GM23248 (cell line): ENCODE measurements around the gene STX8. TPM values are rescaled to one million over a fixed set of nuclear protein-coding genes. Genes with fewer than 3 reads are reported as not detected.

Source experiments
- DNase-seq: peaks from one replicate; pipeline ENCODE4 v3.0.0-alpha.2; 2015
- H2AFZ ChIP-seq: fragments of 200-600 bp; sonication (generic); 2 replicates; pipeline ENCODE4 v1.6.1; 2016; ENCODE audit warnings: antibody characterized with exemption
- H3F3A ChIP-seq: fragments of 200-600 bp; sonication (generic); 2 replicates; pipeline ENCODE4 v1.6.1; 2016; ENCODE audit warnings: mild to moderate bottlenecking, antibody characterized with exemption, mixed run types; ENCODE audit not compliant: insufficient read depth
- H3K27ac ChIP-seq: fragments of 200-600 bp; sonication (generic); 2 replicates; pipeline ENCODE4 v1.5.1; 2016; ENCODE audit warnings: mild to moderate bottlenecking
- H3K27me3 ChIP-seq: fragments of 200-600 bp; sonication (generic); replicated peaks from 2 replicates; pipeline ENCODE4 v1.6.1; 2016; ENCODE audit warnings: mild to moderate bottlenecking; ENCODE audit not compliant: insufficient read depth
- H3K36me3 ChIP-seq: fragments of 200-600 bp; sonication (generic); 2 replicates; pipeline ENCODE4 v1.6.1; 2016; ENCODE audit warnings: low read depth, mild to moderate bottlenecking
- H3K4me1 ChIP-seq: fragments of 200-600 bp; sonication (generic); 2 replicates; pipeline ENCODE4 v1.6.1; 2016; ENCODE audit warnings: mild to moderate bottlenecking; ENCODE audit not compliant: insufficient read depth
- H3K4me2 ChIP-seq: fragments of 200-600 bp; sonication (generic); one replicate; pipeline ENCODE4 v1.6.1; 2016; ENCODE audit warnings: mild to moderate bottlenecking; ENCODE audit not compliant: unreplicated experiment
- H3K4me3 ChIP-seq: fragments of 200-600 bp; sonication (generic); 2 replicates; pipeline ENCODE4 v1.5.1; 2016; ENCODE audit warnings: mild to moderate bottlenecking
- H3K79me2 ChIP-seq: fragments of 200-600 bp; sonication (generic); 2 replicates; pipeline ENCODE4 v1.6.1; 2016; ENCODE audit warnings: mild to moderate bottlenecking; ENCODE audit not compliant: insufficient read depth
- H3K9ac ChIP-seq: fragments of 200-600 bp; sonication (generic); 2 replicates; pipeline ENCODE4 v1.6.1; 2016; ENCODE audit warnings: mild to moderate bottlenecking
- H3K9me2 ChIP-seq: fragments of 200-600 bp; sonication (generic); 2 replicates; pipeline ENCODE4 v1.6.1; 2016; ENCODE audit warnings: mixed run types, mild to moderate bottlenecking, moderate library complexity; ENCODE audit not compliant: insufficient read depth
- H3K9me3 ChIP-seq: fragments of 200-600 bp; sonication (generic); one replicate; pipeline ENCODE4 v1.6.1; 2017; ENCODE audit warnings: low read depth
- H4K20me1 ChIP-seq: fragments of 200-600 bp; sonication (generic); 2 replicates; pipeline ENCODE4 v1.6.0; 2016; ENCODE audit not compliant: insufficient read depth
- EZH2 ChIP-seq: fragments of 200-600 bp; sonication (generic); IDR thresholded peaks from 2 replicates; pipeline ENCODE4 v1.6.1; 2018; ENCODE audit warnings: antibody characterized with exemption, mild to moderate bottlenecking; ENCODE audit not compliant: insufficient read depth, poor library complexity, severe bottlenecking
- EZH2phosphoT487 ChIP-seq: fragments of 200-600 bp; sonication (generic); IDR thresholded peaks from 2 replicates; pipeline ENCODE4 v1.6.1; 2018; ENCODE audit warnings: antibody characterized with exemption, moderate library complexity, mild to moderate bottlenecking, low read depth; ENCODE audit not compliant: insufficient read depth
- WGBS, 2 experiments: methylation state at CpG; one replicate each; pipeline ENCODE4 v1.1.6; 2015 to 2017; ENCODE audit warnings: low lambda C conversion rate in 2 of 2, low coverage in 1 of 2; ENCODE audit errors: missing lambda C conversion rate in 2 of 2; 5-methylcytosine and 5-hydroxymethylcytosine counted together
- in situ Hi-C: fragments of 300-500 bp; cut with MboI; formaldehyde crosslinking; loops from 2 replicates; pipeline ENCODE4 v1.15.0; 2020
- polyA plus RNA-seq: library from polyadenylated mRNA; unstranded; fragments of >200 nt; fragmentation: Nextera tagmentation; extraction: Ambion mirVana; gene quantifications from 2 replicates; pipeline ENCODE4 v1.2.1, GENCODE V29; 2016
- total RNA-seq: library from RNA; depleted of rRNA; stranded (reverse); fragments of >200 nt; shearing (Covaris generic); gene quantifications from 2 replicates; pipeline ENCODE4 v1.2.3, GENCODE V29; 2014

STX8 gene
- total and polyA plus RNA-seq, 2 experiments from 2014 or later, result 40.7 to 84.3 TPM

GRCh38 chr17:9244066-9245052 is 331.3 kb downstream of the STX8 start:
- no peaks in the 10 kb centered on the region for H3K9me3 ChIP-seq
- 29 to 30% methylated on average over 21 of the region's 21 CpGs for WGBS, 2 experiments
- H2AFZ ChIP-seq, result no peak overlapping the region
- H3K36me3 ChIP-seq, result no peaks in the 10 kb centered on the region
- H3F3A ChIP-seq, result no peaks in the 10 kb centered on the region
- H3K4me2 ChIP-seq, result no peak overlapping the region
- peak overlapping the region; percentile 35; the same call in 1 of the 2 replicates for H3K27ac ChIP-seq
- H3K9ac ChIP-seq, result peak overlapping the region; percentile 20; the same call in 1 of the 2 replicates
- DNase-seq, result peak; percentile 82
- TF ChIP-seq EZH2phosphoT487 (no peak), EZH2 (no peak)
- no peaks in the 10 kb centered on the region for H4K20me1 ChIP-seq
- H3K4me1 ChIP-seq, result peaks cover 12% of the 10 kb centered on the region
- no peaks in the 10 kb centered on the region for H3K79me2 ChIP-seq
- H3K9me2 ChIP-seq, result no peaks in the 10 kb centered on the region
- H3K27me3 ChIP-seq, result no peaks in the 10 kb centered on the region
- in situ Hi-C loops, result no loop called here
- H3K4me3 ChIP-seq, result no peak overlapping the region

- 77 to 90% methylated on average over 7 to 8 of the region's 8 CpGs for WGBS, 2 experiments
- Histone ChIP-seq H3K4me1 (peaks cover 14% of the 10 kb centered on the region), H3K9me3 (no peaks in the 10 kb centered on the region), H3K27ac (no peak overlapping the region), H3K79me2 (no peaks in the 10 kb centered on the region), H3K4me2 (no peak overlapping the region), H3F3A (no peaks in the 10 kb centered on the region), H3K36me3 (no peaks in the 10 kb centered on the region), H4K20me1 (no peaks in the 10 kb centered on the region), H2AFZ (no peak overlapping the region), H3K4me3 (no peak overlapping the region), H3K9ac (no peak overlapping the region), H3K9me2 (no peaks in the 10 kb centered on the region), H3K27me3 (no peaks in the 10 kb centered on the region)
- in situ Hi-C loops, result no loop called here
- TF ChIP-seq EZH2 (no peak), EZH2phosphoT487 (no peak)
- no peak for DNase-seq
These were observed 332.6 kb downstream of the STX8 start for GRCh38 chr17:9242983-9243382.

- WGBS, 2 experiments, result 68 to 71% methylated on average over 14 to 16 of the region's 16 CpGs
- DNase-seq, result no peak
- no peaks in the 10 kb centered on the region for H3K27me3 ChIP-seq
- no peaks in the 10 kb centered on the region for H3K9me2 ChIP-seq
- no peak overlapping the region for H2AFZ ChIP-seq
- no peaks in the 10 kb centered on the region for H3K79me2 ChIP-seq
- TF ChIP-seq EZH2, result no peak
- no peak for TF ChIP-seq EZH2phosphoT487
- no peaks in the 10 kb centered on the region for H3K36me3 ChIP-seq
- no peak overlapping the region for H3K4me2 ChIP-seq
- no peaks in the 10 kb centered on the region for H3F3A ChIP-seq
- no peak overlapping the region for H3K4me3 ChIP-seq
- H4K20me1 ChIP-seq, result no peaks in the 10 kb centered on the region
- peaks cover 14% of the 10 kb centered on the region for H3K4me1 ChIP-seq
- H3K9me3 ChIP-seq, result no peaks in the 10 kb centered on the region
- H3K27ac ChIP-seq, result no peak overlapping the region
- in situ Hi-C loops, result no loop called here
- H3K9ac ChIP-seq, result no peak overlapping the region
These were observed 333.1 kb downstream of the STX8 start for GRCh38 chr17:9242497-9242881.

GRCh38 chr17:9241774-9242496 is 333.7 kb downstream of the STX8 start:
- no peaks in the 10 kb centered on the region for H3K36me3 ChIP-seq
- peaks cover 14% of the 10 kb centered on the region for H3K4me1 ChIP-seq
- H3F3A ChIP-seq, result no peaks in the 10 kb centered on the region
- H2AFZ ChIP-seq, result no peak overlapping the region
- DNase-seq, result no peak
- in situ Hi-C loops, result no loop called here
- no peak overlapping the region for H3K4me3 ChIP-seq
- H3K4me2 ChIP-seq, result no peak overlapping the region
- H3K9me3 ChIP-seq, result no peaks in the 10 kb centered on the region
- H3K27ac ChIP-seq, result no peak overlapping the region
- no peaks in the 10 kb centered on the region for H4K20me1 ChIP-seq
- H3K9ac ChIP-seq, result no peak overlapping the region
- TF ChIP-seq EZH2phosphoT487, result no peak
- TF ChIP-seq EZH2, result no peak
- WGBS, 2 experiments, result 69 to 71% methylated on average over 15 to 16 of the region's 16 CpGs
- H3K9me2 ChIP-seq, result no peaks in the 10 kb centered on the region
- no peaks in the 10 kb centered on the region for H3K27me3 ChIP-seq
- no peaks in the 10 kb centered on the region for H3K79me2 ChIP-seq
